OCI-LY7 (cell line): ENCODE data around the gene PTCH2.

Source experiments
- CTCF ChIP-seq: fragments of 200-600 bp; sonication (generic); conservative IDR thresholded peaks from 2 replicates; pipeline ENCODE4 v1.5.1; 2014; ENCODE audit warnings: mild to moderate bottlenecking, antibody characterized with exemption, low read length, moderate library complexity, mixed read lengths
- EZH2phosphoT487 ChIP-seq: fragments of 200-600 bp; sonication (generic); IDR thresholded peaks from 2 replicates; pipeline ENCODE4 v1.6.1; 2018; ENCODE audit warnings: low read depth, borderline replicate concordance, mild to moderate bottlenecking, mixed run types, antibody characterized with exemption, low read length, moderate library complexity, mixed read lengths

- TF ChIP-seq CTCF (no peak), EZH2phosphoT487 (no peak)
Observed at GRCh38 chr1:44822981-44823451, 20.0 kb downstream of the PTCH2 start.
